Measurements from ENCODE around the gene CALM1.

GRCh38 chr14:90388982-90389381 lies 7.8 kb upstream of the CALM1 start:
- no peak for TF ChIP-seq CTCF (IDR thresholded peaks at IDR 0.05; ENCODE audit: low read depth, low read length, poor library complexity, severe bottlenecking)
- no peak for TF ChIP-seq EZH2phosphoT487 (IDR thresholded peaks at IDR 0.05; ENCODE audit: borderline replicate concordance, low read length)
